Cardiac fibroblast (primary cell): ENCODE data around the gene RPL22L1.

Experiments used
- DNase-seq, 2 donors: peaks; one replicate each; pipeline versions ENCODE4 v3.0.0 to v3.0.0-alpha.2; 2010; ENCODE audit warnings: low read depth in 2 of 2
- H3K4me3 ChIP-seq, 2 donors: replicated peaks in 1 of 2; 1 replicate in 1 of 2; 2 replicates in 1 of 2; pipeline ENCODE4 v1.5.1; 2011; ENCODE audit warnings: low read depth in 2 of 2, low read length in 2 of 2, mild to moderate bottlenecking in 2 of 2, moderate library complexity in 1 of 2
- CTCF ChIP-seq: IDR thresholded peaks from one replicate; pipeline ENCODE4 v1.5.1; 2011; ENCODE audit warnings: low read depth, mild to moderate bottlenecking, low read length, inconsistent platforms

RPL22L1 gene

DNA sequence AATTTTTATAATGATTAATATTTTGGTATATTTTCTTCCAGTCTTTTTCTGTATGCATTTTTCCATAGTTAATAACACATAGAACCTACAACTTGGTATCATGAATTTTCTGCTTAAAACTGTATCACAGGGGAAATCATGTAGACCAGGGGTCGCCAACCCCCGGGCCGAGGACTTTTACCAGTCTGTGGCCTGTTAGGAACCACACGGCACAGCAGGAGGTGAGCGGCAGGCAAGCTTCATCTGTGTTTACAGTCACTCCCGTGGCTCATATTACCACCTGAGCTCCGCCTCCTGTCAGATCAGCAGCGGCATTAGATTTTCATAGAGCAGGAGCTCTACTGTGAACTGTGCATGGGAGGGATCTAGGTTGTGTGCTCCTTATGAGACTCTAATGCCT, 54.7 kb downstream of the RPL22L1 start:
- no peak for TF ChIP-seq CTCF
- no peak overlapping the region for H3K4me3 ChIP-seq
- no peak for DNase-seq
